ENCODE data around the gene MAMSTR.

Gene MAMSTR

GRCh38 chr19:48737360-48737998 is 18.0 kb upstream of the MAMSTR start:
- TF ChIP-seq CTCF (IDR thresholded peaks at IDR 0.05; ENCODE audit: low read depth, low read length): no peak
- DNase-seq (ENCODE audit: extremely low read depth, low read depth): no peak

- TF ChIP-seq CTCF (IDR thresholded peaks at IDR 0.05; ENCODE audit: low read depth, low read length): no peak
- no peak for DNase-seq (ENCODE audit: extremely low read depth, low read depth)
Measured at GRCh38 chr19:48735031-48735615, 15.6 kb upstream of the MAMSTR start.

GRCh38 chr19:48734625-48735024 is 15.1 kb upstream of the MAMSTR start:
- no peak for DNase-seq (ENCODE audit: extremely low read depth, low read depth)
- TF ChIP-seq CTCF (IDR thresholded peaks at IDR 0.05; ENCODE audit: low read depth, low read length): no peak

- no peak for DNase-seq (ENCODE audit: extremely low read depth, low read depth)
- TF ChIP-seq CTCF (IDR thresholded peaks at IDR 0.05; ENCODE audit: low read depth, low read length): no peak
Measured at GRCh38 chr19:48731452-48731851, 11.9 kb upstream of the MAMSTR start.

GRCh38 chr19:48728911-48729664 is 9.6 kb upstream of the MAMSTR start:
- TF ChIP-seq CTCF (IDR thresholded peaks at IDR 0.05; ENCODE audit: low read depth, low read length): no peak

GRCh38 chr19:48726556-48726955 is 7.0 kb upstream of the MAMSTR start:
- DNase-seq (ENCODE audit: extremely low read depth, low read depth): no peak
- TF ChIP-seq CTCF (IDR thresholded peaks at IDR 0.05; ENCODE audit: low read depth, low read length): no peak

More at GRCh38 chr19:48728911-48729664, 9.6 kb upstream of the MAMSTR start:
- no peak for DNase-seq (ENCODE audit: extremely low read depth, low read depth)

All from AG09319 (cell line).